DMS153 treated with DMSO at 0.1 percent for 48 hours (cell line): ENCODE data around the gene SIK3.

ENCODE experiments used
- DNase-seq: peaks from one replicate; lab custom pipeline; 2025; ENCODE audit not compliant: unreplicated experiment; lab: John Stamatoyannopoulos, UW

Gene SIK3

DNA sequence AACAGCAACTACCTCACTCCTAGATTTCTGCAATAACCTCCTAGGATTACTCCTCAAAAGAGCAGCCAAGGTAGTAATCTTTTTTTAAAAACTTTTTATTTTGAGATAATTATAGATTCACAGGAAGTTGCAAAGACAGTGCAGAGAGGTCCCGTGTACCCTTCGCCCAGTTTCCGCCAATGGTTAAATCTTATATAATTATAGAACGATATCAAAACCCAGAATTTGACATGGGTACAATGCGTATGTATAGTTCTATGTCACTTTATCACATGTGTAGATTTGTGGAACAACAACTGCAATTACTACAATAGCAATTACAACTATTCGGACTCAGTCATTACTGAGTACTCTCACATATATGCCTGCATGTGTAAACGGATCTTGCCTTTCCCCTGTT lies 166.0 kb downstream of the SIK3 start:
- no peak for DNase-seq

DNA sequence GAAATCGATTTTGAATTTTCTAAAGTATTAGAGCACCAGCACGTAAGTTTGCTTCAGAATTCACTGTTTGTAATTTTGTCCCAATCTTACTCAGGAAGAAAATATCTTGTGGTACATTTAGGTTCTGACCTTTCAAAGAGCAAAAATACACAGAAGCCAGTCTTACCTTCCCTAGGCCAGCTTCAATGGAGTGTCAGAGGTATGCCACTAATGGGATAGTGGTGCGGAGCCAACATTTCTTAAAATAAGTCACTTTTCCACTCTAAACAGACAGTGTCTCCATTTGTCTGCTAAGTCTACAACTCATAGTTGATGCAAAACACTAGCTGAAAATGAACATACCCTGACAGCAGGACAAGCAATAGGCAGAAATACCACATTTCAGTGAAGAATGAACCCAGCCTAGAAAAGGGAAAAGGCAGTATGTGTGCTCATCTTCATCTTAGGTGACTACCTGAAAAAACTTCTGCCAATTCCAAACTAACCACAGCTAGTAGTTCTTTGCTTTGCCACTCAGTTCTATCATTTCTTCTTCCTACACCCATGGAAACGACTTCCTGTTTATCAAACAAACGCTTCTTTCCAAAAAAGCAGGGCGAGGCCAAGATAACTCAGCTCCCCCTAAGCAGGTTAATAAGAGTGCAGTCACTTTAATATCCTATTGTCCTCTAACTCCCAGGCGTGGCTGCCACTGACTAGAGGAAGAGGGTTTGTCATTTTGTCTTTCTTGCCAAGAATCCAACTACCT lies 166.8 kb downstream of the SIK3 start:
- DNase-seq = no peak

DNA sequence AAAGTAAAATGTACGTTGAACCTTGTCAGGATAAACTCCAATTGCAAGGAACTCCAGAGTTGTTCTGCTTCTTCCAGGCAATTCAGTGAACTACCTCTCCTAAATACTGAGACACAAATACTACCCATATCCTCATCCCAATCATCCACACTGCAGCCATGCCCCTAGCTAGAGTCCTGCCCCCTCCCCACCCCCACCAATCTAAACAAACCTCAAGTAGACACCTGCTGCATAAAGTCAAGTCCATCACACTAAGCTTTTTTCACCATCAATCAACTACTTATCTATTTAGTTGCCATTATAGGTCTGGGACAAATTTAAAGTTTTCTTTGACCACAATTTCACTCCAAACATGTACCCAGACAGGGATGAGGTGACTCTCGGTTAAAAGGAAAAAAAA lies 167.6 kb downstream of the SIK3 start:
- no peak for DNase-seq

DNA sequence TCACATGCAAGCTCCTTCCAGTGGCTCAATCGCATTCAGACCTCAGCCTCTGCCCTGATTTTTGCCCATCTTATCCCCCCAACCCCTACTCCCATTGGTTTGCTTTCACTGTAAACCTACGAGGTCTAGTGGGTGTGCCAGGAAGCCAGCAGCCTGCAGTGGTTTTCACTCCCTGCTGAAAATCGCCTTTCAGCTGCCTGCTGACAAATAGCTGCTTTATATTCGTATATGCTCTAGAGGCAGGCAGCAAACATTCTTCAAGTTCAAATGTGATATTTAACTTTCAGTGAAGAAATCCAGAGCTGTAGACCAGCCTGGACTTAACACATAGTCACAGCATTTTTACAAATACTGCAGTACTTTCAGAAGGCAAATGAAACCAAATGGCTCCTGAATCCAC lies 168.1 kb downstream of the SIK3 start:
- DNase-seq = no peak

DNA sequence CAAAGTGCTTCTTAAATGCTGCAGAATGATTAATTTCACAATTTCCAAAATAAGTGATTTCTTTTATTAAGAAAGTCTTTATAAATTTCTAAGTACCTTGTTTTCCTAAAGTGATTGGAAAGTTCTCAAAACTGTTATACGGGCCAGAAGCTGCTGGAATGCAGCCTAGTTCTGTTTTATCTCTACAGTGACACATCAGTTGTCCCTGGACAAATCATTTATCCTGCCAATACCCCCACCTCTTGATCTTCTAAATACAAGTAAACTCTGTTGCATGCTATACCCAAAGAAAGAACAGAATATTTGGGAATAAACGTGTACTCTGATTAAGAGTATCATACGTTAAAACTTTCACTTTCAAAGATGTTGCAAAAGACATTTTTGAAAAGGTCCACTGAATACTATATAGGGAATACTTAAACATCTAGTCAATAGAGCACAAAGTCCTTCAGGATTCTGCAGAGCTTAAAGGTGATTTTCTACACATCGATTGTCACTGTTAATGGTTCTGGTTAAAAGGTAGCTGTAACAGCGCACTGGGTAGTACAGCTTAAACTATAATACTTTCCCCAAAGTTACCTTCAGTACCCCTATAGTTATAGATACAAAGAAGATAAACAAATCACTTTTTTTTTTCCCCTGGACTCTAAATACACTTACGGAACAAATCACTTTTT lies 168.7 kb downstream of the SIK3 start:
- DNase-seq = no peak

DNA sequence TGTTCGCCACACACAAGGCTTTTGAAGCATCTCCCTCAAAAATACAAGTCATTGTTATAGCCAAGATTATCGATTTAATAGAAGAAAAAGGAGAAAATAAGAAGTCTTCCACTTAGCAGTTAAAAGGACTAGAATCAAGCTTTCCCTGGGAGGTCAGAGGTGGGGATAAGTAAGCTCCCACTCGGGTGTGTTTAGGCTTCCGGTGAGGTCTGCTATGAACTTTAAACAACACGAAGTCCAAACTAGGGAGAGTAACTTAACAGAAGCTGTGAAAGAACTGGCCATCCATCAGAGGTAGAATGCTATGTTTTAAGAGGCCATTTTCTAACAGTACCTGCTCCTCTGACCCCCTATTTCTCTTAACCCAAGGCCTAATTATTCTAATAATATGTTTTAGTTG lies 169.4 kb downstream of the SIK3 start:
- DNase-seq = no peak

DNA sequence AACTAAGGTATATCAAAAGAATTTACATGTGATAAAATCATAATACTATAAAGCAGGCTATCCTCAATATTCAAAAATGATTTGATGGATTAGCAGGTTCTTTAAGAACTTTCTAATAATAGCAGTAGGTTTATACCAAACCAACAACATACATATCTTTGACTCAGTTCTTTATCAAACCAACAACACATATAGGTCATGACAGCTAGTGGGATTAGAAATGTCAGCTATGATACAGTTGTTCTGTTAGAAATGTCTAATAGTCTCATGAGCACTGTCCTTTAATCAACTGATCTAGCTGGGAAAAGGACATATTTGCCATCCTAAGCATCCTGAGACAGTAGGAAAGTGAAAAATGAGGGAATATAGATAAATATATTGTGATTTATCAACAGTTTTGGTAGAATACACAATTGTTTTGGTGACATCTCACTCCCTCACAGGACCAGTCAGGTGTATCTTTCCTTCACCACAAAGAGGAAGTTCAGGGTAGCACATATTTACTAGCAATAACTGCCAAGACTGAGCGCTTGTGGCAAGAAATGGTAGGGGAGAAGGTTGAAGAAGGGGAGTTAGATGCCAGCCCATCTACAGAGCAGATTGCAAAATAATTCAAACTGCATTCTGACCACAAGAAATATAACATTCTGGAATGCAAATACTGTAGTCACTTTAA lies 170.0 kb downstream of the SIK3 start:
- DNase-seq = no peak

DNA sequence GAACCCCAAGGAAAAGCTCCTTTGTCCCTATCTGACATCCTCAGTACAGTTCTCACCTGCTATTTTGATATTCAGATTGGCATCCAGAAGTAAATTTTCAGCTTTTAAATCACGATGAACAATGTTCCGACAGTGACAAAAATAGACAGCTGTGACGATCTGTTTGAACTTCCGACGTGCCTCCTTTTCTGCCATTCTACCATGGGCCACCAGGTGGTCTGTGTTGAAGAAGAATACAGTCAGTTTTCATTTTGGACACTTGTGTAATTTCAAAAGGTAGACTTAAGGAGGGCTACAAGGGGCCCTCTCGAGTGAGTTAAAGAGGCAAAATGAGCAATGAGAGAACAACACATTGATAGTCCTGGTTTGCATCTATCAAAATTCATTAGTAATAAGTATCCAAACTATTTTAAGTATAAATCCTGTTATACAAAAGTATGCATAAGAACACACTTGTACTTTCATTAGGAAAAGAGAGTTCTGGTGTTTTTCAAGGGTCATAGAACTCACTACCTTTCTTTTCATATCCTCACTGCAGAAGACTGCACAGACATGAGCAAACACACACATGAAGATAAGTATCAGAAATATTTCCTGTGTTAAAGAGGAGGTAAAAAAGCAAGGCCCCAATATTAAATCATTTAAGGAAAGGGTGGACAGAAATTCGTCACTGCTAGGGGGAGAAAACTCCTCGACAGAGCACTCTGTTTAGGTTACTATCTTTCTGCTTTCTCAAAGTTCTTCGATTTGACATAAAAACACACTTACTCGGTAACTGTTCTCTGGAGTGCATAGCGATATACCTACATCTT lies 170.9 kb downstream of the SIK3 start:
- DNase-seq = no peak

DNA sequence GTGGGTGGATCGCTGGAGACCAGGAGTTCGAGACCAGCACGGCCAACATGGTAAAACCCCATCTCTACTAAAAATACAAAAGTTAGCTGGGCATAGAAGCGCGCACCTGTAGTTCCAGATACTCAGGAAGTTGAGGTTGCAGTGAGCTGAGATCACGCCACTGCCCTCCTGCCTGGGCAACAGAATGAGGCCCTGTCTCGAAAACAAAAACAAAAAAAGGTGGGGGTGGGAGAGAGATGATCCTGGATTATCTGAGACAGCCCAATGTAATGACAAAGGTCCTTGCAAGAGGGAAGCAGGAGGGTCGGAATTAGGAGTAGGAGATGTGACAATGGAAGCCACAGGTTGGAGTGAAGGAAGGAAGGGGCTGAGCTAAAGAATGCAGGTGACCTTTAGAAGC lies 173.2 kb downstream of the SIK3 start:
- DNase-seq = no peak

DNA sequence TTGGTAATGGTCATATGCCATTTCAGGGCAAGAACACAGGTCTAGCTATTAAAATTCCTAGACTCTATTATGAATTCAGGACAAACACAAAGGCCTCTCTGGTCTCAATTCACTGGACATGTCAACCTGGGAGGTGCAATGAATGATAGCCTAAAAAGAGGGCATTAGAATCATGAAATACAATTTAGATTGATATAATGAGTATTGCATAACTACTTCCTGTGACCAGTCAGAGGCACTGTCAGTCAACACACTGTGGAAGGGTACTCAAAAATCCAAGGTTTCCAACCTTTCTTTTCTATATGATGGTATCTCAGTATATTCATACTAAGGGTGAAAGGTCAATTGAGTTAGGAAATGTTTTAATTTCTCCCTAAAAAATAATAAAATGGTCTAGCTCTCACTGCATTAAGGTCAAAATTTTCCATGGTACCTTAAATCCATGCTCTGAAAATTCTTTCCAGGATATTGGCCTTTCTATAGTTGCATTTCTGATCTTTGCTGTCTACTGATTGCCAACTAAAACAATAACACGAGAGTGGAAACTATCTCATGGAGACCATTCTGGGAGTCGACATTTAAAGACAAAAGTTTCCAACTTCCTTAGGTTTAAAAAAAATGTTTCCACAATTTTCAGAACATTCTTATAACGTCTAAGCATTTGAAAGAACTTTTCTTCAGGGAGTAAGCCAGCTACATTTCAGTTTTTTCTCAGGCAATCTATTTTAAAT lies 179.1 kb downstream of the SIK3 start:
- no peak for DNase-seq

DNA sequence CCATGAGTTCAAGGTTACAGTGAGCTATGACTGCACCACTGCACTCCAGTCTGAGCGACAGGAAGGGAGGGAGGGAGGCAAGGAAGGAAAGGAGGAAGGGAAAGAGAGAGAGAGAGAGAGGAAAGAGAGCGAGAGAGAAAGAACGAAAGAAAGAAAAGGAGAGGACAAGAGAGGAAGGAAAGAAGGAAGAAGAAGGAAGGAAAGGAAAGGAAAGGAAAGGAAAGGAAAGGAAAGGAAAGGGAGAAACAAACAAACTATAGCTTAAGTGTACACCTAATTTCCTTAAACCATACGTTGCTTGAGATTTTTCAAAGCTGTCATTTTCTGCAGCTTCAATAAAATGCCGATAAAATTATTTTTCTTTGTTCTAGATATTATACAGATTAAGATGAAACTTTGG lies 180.6 kb downstream of the SIK3 start:
- no peak for DNase-seq

DNA sequence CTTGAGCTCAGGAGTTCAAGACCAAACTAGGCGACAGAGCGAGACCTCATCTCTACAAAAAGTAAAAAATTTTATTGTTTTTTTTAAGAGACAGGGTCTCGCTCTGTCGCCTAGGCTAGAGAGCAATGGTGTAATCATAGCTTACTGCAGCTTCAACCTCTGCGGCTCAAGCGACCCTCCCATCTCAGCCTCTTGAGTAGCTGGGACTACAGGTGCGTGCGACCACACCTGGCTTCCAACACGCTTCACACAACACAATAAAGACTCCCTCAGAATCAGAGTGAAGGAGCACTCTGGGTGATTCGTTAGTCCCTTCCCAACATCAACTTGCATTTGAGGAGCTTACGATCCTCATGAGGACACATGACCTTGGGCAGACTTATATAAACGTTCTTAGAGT lies 181.3 kb downstream of the SIK3 start:
- DNase-seq = no peak

DNA sequence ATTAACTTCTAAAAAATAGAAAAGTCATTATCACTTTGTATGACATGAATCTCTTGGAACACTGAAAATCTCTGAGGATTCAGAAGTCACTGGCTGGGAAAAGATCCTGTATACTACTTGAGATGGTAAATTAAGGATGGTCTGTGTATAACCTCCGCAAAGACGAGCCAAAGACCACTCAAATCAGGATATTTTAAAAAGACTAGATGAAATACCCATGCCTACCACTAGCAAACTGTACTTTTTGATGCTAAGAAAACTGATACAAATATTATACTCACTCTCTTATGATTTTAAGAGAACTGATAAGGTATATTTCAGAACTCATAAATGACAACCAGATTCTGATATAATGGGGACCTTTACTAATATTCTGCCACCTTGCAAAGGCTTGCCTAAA lies 182.2 kb downstream of the SIK3 start:
- no peak for DNase-seq

DNA sequence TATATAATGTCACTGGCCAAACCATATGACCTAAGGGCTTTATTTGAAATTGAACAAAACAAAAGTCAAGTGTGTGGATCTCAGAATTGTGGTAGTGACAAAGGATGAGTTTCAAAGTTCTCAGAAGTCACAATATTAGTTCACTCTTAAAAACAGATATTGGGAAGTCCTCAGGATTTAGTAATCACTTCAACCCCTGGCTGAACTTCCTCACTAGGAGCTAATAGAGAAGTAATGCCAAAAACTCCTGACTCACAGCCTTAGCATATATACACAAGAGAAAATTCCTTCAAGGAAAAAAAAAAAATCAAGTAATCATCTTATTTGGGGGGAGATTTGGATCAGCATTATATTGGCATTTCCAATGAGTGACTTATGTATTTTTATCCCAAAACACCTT lies 185.2 kb downstream of the SIK3 start:
- DNase-seq = no peak

DNA sequence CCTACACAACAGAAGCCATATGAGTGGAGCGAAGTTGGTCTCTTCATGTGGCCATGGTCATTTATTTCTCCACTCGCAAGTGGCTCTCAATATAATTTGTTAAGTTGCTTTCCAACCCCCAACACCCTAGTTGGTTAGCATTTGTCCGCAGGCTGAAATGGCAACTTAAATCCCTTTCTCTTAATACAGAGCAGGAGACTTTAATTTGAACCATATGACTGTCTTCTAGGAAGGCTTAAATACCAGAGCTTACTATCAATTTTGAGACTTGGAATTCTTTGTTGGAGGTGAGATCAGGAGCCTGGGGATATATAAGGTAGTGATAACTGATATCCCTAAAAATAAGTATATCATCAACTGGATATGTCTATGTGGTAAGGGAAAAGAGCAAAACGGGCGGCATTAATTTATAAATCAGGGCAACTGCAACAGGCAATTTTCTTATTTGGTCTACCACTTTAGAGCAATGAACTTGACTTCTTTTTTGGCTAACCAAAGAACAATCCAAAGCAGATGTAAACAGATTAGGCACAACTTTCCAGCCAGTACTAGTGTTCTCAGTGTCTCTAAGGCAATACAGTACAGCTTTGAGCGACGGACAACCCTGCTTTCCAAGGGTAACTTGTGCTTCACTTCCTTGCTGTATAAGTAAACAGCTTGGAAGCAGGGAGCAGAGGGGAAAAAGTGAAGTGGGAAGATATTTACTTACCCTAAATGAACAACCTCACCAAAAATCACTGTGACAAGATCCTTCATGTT lies 186.1 kb downstream of the SIK3 start:
- DNase-seq = no peak

DNA sequence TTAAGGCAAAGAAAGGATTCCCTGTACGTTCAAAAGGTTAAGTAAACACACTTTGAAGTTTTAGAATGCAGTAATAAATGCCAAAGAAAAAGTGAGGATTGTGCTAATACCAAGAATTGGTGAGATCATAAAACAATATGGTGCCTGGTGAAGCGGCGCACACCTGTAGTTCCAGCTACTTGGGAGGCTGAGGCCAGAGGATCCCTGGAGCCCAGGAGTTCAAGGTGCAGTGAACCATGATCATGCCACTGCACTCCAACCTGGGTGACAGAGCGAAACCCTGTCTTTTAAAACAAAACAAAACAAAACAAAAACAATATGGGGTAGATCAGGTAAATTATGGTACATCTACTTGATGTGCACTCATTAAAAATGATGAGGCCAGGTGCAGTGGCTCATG lies 187.4 kb downstream of the SIK3 start:
- DNase-seq = no peak

DNA sequence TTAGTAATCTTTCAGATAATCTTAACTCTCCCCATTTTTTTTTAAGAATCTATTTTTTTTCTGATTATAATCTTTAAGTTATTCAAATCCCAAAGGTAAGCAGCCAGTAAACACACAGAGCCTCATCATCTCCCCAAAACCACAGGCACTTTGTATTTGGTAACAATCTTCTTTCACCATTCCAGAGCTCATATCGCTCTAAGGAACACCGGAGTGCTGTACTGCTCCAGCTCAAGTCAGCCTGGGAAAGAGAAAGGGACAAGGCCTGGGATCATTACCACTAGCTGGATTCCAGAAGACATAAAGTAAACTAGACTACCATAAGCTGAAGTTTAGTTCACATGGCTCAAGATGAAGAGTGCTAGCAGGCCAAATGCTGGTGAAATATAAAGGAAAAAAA lies 187.8 kb downstream of the SIK3 start:
- no peak for DNase-seq

DNA sequence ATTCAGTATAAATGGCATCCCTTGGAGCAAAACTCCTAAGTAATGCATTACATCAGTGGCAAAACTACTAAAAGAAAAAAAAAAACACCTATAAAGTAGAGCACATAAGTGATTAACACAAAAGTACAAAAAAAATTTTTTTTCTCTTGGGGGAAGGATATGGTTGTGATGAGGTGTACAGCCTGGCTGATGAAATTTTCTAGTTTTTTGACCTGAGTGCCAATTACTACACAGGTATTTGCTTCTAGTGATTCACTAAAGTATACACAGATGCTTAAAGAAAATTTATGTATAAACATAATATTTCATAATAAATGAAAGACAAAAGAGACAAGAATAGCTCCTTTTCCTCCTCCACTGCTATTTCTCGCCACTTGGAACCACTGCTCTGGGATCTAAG lies 189.0 kb downstream of the SIK3 start:
- no peak for DNase-seq

DNA sequence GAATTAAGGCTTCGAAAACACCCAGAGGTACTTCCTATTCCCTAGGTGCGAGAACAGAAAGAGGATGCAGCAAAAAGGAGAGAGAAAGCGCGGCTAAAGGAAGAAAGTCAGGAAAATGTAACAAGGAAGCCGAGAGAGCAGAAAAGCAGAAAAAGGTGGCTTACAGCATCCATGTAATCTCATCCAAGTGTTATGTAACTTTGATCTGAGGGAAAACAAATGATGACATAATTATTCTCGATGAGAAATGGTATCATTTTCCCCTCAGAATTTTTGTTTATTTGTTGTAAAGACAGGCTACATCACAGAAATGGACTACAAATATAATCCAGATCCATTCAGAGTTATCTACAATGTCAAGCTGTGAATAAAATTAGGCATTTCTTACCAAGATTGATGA lies 191.7 kb downstream of the SIK3 start:
- DNase-seq = no peak

DNA sequence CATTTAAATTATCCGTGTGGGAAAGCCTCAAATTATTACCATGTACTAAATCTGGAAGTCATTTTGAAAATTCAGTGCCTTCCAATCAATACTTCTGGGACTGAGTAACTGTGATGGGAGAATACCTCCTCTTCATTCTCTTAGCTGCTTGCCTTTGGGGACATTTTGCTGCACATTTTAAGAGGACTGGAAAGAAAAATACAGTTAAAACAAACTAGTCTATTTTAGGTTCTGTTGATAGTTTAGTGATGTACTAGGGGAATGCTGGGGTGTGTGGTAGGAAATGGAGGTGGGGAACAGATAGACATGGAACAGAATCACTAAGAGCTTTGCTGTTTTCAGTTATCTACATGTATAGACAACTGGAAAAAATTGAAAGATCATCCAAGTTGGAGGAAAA lies 195.1 kb downstream of the SIK3 start:
- no peak for DNase-seq
